Lung microvascular endothelial cell (primary cell): Measurements from ENCODE around the gene VTI1A. TPM values are rescaled to one million over a fixed set of nuclear protein-coding genes. Genes with fewer than 3 reads are reported as not detected.

Experiments used
- DNase-seq, 2 donors: peaks; one replicate each; pipeline versions ENCODE4 v3.0.0 to v3.0.0-alpha.2; 2010; ENCODE audit warnings: low read depth in 2 of 2
- total RNA-seq: library from RNA; depleted of rRNA; stranded (reverse); fragments of >200 nt; gene quantifications from 2 replicates; pipeline ENCODE4 v1.2.1, GENCODE V29; 2014

The VTI1A gene
- total RNA-seq, 1 donor from 2014 or later: 18.8 TPM

DNA sequence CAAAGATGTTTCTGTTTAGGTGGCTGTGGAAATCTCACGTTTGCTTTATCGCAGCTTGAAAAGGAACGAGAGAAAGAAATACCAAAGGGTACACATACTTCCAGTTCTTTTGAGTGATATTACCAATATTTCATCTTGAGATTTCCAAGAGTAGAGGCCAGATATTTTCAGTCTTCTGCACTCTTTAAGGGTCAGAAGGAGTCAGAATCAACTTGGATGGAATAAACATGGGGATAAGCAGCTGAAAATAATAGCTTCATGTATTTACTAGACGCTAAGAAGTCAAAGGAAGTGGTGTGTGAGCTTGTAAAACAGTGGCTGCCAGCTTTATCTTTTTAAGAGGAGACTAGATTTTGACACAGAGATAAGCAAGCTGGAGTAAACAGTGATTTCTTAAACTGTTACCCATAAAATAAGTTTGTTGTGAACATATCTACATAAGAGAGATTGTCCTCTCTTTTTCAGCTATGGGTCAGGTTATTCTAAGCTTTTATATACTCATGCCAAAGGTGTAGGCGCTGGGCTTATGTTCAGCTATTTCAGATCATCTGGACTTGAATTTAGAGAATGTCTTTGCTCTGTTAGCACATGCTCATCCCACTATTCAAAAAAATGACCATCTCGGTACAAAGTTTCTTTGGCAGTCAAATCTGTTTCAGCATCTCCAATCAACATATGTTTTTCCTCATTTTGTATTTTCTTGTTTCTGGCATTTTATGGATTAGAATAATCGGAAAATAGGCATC, 332.2 kb downstream of the VTI1A start:
- DNase-seq: no peak

DNA sequence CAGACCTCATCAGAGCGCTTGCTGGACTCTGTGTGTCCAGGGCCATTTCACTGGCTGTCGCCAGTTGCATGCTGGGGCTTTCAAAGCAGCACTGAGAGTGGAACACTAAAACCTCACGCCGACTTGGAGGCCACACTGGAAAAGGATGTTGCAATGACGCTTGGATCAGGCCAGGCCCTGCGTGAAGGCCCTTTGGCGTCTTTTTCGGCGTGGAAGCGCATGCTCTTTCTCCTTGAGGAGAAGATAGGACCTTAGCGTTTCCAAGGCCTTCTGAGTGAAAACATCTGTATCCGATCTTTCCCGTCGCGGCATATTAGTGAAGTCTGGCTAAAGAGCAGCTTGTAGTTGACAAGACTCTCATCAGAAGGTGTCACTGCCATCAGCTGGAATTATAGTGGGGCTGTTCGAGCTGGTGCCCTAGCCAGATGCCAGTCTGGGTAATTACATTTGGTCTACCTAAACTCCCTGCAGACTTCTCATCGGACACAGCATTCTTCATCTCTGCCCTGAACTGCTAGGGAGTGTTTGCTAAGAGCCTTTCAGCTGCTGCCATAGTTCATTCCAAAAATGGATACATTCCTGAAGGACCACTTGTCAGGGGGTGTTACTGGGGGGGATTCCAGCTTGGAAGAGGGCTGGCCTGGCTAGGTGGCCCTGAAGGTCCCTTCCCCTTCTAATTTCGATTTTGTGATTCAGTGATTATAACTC, 335.3 kb downstream of the VTI1A start:
- no peak for DNase-seq

DNA sequence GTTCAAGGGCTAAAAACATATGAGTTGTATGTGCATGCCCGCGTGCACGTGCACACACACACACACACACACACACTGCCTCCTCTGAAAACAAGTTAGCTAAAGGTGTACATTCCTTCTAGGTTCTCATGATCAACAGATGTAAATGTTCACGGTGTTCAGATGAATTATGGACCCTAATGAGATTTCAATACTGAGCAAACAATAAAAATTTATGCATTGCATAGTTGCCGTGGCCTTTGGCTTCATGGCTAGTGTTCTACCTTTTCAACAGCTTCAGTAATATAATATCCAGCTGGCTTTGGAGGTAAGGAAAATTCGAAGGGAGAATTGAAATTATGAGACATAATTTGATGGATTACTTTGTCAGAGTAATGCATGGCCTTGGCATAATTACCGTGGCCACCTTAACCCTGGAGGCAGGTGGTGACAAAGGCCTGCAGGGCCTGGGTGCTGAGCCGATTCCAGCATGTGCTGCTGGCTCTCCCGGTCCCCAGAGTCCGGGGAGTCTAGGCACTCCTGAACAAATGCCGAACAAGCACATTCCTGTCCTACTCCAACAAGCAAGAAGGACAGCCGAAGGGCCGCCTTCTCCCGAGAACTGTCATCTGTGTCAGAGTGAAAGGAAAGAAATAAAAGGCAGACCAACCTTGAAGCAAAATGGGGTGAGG, 336.5 kb downstream of the VTI1A start:
- no peak for DNase-seq

DNA sequence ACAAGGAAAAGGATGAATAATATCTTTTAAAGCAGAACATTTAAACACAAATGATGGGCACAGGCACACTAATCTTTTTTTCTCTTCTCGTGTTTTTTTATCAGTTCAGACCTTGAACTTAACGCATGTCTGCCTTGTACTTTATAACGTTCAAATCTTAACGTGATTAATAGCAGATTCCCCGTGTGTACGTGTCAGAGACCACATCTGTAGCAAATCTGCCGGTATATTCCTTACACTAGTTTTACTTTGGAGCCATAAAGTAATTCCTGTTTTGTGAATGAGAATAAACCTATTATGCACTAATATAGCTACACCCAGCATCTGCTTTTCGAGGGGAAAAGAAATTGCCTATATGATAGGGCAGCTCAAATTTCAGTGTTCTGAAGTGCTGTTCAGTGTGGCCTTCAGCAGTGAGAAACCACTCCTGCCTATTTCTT, 337.0 kb downstream of the VTI1A start:
- DNase-seq: no peak

DNA sequence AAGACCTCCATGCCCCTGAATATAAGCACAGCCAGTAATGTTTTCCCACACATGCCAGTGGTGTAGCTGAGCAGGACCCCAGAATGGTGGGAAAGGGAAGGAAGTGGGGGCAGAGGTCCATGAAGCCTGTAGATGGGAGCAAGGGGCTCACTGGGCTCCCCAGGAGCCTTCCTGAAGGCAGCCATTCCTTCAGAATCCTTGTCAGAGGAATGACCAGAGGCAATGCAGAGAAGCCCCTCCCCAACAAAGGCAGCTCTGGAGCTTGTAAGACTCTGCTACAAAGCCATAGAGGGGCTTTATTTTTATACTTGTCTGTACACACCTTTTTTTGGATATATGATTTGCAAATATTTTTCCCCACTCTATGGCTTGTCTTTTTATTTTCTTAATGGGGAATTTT, 338.1 kb downstream of the VTI1A start:
- no peak for DNase-seq

DNA sequence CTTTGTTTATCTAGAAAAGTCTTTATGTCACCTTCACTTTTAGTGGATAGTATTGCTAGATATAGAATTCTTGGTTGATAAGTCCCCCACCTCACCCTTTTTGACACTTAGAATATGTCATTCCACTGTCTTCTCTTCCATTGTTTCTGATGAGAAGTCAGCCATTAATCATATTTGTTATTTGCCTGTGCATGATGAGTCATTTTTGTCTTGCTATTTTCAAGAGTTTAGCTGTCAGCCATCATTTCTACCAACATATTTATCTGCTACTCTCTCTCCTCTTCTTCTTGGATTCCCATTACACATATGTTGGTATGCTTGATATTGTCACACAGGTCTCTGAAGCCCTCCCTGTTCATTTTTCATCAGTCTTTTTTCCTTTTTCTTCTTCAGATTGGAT, 342.2 kb downstream of the VTI1A start:
- peak in 1 of 2 donors; percentile 13 for DNase-seq

DNA sequence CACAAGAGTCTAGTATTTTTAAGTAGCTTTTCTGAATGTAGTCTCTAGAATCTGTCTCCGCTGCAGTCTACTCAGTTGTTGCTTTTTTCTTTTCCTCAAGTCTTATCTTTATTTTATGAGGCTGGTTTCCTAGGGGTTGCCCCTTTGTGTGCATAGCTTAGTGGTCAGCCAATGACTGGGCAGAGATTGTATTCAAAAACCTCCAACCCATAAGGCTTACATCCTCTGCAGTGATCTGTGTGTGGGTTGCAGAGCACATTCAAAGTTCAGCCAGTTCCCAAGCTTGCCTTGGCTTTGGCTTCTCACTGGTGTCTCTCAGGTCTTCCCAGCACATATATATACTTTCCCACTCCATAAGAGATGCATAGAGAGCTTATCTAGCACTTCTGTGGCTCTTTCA, 343.0 kb downstream of the VTI1A start:
- DNase-seq: no peak

DNA sequence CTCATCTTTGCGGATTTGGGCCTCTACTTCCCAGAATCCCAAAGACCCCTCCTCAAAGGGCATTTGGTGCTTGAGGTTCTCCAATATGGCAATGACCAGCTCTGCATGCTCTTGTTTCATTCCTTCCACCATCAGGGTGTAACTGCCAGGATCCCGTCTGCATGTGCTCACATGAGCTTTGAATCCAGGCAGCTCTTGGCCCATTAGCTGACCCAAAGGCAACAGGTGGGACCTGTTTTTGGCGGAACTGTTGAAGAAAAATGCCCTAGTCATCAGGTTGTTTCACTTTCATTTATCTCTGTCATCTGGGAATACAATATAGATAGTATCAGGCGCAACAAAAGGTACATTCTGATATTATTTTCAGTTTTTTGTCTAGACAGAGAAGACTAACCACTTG, 343.9 kb downstream of the VTI1A start:
- DNase-seq: no peak

DNA sequence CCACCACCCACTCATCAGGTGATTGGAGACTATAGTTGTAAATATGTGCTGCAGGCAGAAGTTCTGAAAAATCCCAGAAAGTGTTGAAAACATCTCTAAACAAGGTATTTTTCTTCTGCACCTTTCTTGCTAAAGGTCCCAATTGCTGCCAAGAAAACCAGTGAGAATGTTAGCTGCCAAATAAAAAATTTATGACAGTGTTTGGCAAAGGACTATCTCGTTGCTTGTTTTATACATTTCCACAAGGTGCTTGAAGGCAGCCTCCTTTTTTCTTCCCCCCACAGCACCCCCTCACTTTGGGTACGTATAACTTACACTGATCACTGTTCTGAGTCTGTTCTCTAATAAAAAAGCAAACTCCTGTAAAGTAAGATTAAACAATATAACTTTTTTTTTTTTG, 344.4 kb downstream of the VTI1A start:
- no peak for DNase-seq

DNA sequence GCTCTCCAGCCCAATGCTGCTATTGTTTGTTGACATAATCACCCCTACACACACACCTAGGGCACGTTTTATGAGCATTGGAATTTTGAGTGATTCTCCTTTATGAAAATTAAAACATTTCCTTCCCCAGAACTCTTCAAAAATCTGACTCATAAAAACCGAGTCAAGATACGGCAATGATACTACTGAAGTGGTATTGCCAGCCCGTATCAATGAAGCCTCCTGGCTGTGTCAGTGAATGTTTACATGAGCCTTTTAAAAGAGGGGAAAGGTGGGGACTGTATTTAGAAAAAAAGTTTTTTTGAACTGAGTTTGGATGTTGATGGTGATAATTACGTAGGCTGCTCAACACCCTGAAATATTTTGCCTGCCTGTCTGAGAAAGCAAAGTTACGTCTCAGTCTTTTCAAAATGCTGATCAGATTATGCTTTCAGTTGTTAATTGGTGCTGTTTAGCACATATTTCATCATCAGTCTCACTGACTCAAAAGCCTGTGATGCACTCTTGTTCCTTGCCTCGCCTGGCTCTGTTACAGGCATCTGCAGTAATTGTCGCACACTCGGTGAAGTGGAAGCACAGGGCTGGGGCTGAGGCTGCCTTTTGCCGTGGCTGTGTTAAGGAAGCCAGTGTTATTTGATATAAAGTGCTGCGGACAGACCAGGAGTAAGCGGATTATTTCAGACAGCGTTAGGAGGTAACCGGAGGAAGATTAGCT, 345.6 kb downstream of the VTI1A start:
- no peak for DNase-seq

DNA sequence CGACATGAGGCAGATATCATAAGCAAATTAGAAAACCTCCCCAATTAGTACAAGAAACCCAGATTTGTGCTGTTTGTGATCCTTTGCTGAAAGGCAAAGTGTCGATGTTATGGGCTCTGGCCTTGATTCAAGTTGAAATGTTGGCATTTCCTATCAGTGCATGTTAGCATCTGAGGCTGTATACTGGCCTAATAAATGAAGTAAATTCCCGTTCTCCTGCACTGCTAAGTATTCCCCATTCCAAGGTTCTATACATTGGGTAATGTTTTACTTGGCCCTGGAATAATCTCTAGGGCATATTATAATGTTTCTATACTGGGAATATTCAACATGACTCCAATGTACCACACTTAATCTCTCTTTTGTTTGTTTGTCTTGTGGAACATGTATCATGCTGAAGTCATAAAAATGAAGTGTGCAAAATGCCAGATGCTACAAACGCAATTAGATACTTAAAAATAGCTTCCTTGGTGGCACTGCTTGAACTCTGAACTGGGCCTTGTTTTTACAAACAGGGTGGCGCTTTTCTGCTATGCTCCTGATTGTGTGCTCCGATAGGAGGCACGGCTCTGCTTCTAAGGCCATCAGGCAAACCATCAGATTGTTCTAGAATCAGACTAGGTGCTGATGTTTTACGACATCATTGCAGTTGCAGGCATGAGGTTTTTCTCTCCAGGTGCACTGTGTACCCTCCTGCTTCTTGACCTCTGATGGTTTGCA, 346.3 kb downstream of the VTI1A start:
- peak in 1 of 2 donors; percentile 8 for DNase-seq

DNA sequence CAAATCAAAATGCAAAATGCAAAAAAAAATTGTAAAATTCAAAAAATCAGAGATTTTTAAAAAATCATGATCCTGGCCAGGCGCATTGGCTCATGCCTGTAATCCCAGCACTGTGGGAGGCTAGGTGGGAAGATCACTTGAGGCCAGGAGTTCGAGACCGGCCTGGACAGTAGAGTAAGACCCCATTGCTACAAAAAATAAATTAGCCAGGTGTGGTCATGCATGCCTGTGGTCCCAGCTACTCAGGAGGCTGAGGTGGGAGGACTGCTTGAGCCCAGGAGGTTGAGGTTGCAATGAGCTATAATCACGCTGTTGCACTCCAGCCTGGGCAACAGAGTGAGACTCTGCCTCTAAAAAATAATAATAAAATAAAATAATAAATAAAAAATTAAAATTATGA, 347.2 kb downstream of the VTI1A start:
- no peak for DNase-seq

DNA sequence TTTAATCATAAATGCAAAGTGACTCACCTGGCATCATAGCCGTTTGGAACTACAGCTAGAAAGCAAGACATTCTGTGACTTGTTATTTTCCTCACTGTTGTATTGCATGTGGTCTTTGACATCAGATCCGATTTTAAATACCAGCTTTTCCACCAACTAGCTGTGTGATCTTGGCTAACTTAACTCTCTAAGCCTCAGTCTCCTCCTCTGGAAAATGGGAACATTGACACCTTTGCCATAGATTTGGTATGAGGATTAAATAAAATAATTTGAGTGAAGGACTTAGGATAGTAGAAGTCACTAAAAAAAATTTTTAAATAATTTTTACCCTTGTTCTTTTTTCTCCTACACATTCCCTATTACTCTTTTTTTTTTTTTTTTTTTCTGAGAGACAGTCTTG, 348.1 kb downstream of the VTI1A start:
- DNase-seq: no peak

DNA sequence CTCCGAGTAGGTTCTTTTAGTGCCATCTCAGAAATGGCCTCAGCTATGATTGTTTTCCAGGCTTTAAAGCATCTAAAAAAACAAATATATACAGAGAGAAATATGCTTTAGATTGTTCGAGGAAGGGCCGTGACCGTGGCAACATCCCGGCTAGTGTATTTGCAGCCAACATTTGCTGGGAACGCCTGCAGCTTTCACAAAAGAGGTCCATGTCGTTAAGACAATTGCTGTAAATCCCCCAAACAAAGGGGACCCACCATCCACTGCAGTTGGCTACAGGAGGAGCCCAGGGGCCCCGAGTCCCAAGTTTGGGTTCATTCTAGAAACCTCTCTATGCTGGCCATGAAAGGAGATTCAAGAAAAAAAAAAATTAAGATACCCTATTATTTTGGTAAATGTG, 350.2 kb downstream of the VTI1A start:
- no peak for DNase-seq

DNA sequence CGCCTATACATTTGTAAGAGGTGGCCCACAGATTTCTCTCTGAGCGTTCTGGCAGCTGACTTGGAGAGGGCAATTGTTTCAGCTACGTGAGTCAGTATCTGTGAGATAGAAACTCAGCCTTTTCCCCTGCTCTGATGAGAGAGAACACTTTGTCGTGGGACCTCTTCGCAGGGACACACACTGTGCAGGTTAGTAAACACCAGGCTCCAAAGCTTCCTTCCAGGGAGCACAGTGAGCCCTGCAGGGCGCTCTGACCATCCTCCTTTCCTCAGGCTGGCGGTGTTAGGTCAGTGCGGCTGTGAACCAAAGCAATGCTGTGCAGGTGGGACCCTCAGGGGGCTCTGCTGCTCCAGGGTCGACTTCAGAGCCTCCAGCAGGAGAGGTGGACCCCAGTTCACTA, 350.8 kb downstream of the VTI1A start:
- DNase-seq: no peak

DNA sequence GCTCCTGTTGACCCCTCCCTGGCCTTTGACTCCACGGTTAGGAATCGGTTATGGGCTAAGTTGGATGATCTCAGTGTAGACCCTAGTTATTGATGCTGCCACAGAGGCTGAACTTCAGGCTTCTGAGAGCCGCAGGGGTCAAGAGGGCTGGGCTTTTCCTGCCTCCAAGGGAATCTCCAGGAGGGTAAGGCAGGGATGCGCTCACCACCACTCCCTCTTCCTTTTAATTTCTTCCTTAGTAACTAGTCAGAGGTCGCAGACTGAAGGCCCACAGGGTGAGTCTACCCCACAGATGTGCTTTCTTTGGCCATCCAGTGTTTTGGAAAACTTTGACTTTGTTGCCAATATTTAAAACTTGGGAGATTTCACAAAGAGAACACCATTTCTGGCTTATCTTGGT, 352.0 kb downstream of the VTI1A start:
- no peak for DNase-seq

DNA sequence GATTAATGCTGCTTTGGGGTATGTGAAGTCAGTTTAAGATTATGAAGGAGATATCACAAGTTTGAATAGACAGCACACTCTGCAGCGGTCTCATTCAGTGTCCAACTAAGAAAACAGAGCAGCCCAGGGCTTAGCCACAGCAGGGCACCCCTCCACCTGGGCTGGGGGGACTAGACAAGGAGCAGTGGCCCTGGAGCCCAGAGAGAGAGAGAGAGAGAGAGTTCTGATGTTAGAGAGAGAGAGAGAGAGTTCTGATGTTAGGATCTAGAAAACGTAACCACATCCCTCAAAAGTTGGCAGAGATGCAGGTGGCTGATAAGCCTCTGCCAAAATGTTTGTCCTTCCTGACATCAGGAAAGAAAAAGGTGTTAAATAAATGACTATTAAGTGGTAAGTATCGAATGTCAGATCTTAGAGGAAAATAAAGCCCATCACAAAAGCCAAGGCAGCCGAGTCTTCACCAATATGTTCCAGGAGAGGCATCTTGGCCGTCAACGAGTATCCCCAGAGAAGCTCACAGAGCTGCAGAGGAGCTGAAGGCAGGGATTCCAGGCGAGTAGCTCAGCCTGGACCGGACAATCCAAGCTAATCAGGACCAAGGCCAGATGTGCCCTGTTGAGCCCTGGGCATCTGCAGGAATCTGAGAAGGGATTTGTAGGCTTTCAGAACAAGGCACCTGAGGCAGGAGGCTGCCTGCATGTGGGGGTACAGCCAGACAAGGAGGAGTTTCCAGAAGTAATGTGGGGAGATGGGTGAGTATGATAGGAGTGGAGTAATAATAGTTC, 352.9 kb downstream of the VTI1A start:
- no peak for DNase-seq

DNA sequence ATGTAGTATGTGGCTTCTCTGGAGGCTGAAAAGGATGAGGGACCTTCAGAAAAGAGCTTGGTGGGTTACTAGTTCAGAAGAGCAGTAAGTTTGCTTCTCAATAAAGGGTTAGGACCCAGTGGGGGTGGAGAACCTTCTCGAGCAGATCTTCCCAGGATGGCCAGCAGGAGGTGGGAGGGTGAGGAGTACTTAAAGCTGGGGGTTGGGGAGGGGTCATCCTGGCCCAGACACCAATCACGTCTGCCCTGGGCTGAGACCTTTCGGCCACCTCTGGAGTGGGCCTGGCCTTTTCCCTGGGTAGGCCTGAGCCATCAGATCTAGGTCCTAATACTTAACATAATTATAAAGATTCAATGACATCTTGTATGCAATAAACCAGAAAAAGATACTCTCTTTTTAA, 354.0 kb downstream of the VTI1A start:
- DNase-seq: no peak

DNA sequence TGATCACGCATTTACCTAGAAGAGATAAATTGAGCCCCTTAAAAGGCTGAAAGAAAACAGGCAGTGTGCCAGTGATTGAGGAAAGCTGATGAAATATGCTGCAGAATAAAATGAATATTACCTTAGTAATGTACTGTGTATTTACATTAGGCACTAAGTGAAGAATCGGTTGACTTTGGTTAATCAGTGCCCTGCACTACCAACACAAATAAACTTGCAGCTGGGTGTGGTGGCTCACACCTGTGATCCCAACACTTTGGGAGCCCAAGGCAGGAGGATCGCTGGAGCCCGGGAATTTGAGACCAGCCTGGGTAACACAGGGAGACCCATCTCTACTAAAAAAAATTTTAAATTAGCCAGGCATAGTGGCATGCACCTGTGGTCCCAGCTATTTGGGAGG, 354.7 kb downstream of the VTI1A start:
- DNase-seq: no peak

DNA sequence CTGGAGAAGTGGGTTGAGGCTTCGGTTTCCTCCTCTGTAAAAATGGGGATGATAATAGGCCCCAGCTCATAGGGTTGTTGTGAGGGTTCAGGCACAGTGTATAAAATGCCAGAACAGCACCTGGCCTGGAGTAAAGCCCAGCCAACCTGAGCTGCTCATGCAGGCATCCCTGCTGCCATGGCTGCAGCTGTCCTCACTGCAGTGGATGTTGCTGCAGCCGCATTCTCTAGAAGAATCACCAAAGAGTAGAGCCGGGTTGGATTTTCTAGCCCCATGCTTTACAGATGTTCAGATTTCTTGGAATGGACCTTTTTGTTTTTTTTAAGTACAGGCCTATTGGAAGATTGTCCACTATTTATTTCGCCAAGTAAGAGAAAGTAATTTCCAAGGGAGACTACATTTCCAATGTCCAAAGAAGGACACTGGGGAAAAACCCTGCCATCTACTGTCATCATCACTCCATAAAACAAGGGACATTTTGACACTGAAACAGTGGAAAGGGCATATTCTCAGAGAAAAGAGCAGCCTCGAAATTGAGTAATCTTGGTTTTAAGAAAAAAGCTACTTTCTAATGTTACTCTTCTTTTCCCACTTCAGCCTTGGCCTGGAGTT, 355.5 kb downstream of the VTI1A start:
- DNase-seq: no peak
